GM18909 (cell line): ENCODE data around the gene LMO3.

Experiments
- ATAC-seq: cut with Tn5 transposase; IDR thresholded peaks from one replicate; pipeline ENCODE4 v1.9.1; 2021; ENCODE audit warnings: mild to moderate bottlenecking; ENCODE audit not compliant: unreplicated experiment, poor library complexity

The LMO3 gene

DNA sequence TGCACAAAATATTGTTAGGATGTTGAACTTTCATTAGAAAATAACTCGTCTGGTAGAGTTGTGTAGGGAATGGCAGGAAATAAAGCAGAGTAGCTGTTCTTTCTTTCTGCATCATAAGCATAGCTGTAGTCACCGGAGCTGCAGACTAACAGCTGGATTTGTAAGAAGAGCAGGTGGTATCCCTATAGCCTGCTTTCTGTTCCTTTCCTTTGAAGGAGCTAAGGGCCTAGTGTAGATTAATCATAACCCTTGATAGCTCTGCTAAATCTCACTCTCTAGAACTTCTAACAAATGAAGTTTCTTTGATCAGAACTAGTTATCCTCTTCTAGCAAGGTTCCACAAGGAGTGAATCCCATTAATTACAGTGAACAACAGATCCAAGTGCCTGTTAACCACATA lies 3.5 kb downstream of the LMO3 start:
- ATAC-seq = no peak

DNA sequence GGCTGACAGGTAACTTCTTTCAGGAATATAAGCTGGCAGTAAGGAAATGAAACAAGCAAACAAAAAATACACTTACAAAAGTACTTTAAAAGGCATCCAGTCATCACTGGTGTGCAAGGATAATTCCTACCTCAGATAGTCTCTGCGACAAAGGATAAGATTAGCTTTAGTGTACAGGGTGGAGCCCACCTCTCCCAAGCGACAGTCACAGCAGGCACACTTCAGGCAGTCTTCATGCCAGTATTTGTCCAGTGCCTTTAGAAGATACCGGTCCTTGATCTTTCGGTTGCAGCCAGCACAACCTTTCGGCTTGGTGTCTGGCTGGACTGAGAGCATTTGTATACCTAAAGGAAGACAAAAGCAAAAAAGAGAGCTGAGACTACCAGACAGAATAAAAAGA lies 5.4 kb downstream of the LMO3 start:
- ATAC-seq = no peak

DNA sequence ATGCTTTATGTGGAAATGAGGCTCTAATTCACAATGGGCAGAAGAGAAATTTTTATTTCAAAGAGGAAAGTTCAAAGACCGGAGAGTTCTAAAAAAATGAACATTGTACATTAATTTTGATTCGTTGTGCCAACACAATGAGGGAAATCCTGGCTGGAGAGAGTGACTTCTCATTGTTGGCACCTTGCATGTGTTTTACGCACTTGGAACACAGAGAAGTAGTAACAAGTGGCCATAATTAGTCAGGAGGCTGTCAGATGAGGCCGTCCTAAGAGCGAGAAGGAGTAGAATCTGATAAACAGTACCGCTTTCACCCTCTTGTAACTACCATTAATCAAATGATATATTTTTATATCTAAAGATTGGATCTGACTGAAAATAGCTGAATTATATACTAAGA lies 6.9 kb downstream of the LMO3 start:
- no peak for ATAC-seq

DNA sequence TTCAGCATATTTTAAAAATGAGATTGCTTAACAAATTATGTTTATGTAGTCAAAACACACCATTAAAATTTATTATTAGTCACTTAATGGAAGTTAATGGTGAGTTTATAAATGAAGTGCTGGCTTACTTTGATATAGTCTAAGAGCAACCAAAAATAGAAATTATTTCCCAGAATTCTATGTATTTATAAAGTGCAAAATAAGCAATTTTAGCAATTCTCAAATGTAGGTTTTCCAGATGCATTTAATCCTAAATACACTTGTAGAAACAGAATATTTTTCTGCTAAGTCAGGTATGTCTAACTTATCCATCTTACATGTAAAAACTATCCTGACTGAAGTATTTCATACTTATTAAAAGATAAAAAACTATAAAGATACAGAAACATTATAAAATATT lies 11.2 kb downstream of the LMO3 start:
- no peak for ATAC-seq

DNA sequence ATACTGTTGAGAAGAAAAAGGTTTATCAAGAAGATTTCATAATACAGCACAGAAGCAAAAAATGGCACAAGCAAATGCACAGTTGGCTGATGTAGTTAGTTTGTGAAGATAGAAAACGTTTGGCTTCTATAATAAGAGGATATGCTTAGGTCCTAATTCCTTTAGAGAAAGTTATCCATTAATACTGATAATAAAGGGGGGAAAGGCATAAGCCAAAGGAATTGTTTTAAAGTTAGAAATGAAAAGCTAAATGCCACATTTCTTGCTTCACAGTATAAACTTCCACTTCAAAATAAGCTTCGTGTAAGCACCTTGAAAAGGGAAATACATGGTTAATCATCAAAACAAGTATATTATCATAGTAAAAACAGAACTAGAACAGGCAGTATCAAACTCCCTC lies 12.4 kb downstream of the LMO3 start:
- no peak for ATAC-seq

DNA sequence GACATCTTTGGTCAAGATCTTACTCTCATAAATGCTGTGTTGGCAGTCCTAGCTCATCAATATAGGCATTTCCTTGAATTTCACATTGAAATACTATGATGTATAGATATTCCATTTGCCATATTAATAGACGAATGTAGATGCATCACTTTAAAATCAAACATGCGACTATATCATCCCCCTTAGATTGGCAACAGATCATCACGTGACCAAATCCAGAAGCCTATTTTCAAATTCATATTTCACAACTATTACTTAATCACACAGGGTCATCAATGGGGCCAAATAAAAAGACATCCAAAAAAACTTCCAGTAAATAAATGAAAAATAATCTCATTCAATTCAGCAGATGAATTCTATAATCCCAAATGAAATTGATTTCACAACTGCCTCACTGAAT lies 15.3 kb downstream of the LMO3 start:
- ATAC-seq = no peak

DNA sequence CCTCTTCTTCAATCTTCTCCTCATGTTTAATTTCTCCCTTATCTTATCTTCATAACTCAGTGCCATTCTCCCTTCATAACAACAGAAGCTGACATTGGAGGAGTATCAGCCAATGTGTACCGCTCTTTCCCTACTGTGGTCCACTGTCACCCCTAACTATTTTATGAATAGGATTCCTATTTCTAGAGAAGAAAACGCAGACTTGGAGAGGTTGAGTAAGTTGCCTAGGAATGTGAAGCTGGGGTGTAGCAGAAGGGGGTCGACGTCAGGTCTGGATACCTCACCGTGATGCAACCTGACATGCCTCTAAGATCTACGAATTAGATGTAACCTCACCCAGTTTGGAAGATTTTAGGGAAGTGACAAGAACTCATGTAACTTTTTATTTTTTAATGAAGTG lies 17.1 kb downstream of the LMO3 start:
- ATAC-seq = no peak

DNA sequence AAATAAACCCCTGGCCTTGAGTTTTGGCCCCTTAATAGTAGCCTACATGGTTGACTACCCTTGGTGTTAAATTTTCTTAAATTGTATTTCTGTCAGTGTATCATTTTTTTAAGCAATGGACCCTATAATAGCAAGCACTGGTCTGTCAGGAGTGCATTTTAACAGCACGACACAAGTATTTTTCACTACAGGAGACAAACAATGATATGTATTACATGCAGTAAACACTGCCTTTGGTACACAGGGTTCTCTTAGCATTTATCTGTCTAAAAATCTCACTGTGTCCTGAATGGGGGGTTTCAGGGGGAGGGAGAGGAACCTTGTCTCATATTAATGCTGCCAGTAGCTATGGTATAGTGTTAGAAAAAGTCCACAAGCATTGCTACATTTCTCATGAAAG lies 18.4 kb downstream of the LMO3 start:
- ATAC-seq = no peak

DNA sequence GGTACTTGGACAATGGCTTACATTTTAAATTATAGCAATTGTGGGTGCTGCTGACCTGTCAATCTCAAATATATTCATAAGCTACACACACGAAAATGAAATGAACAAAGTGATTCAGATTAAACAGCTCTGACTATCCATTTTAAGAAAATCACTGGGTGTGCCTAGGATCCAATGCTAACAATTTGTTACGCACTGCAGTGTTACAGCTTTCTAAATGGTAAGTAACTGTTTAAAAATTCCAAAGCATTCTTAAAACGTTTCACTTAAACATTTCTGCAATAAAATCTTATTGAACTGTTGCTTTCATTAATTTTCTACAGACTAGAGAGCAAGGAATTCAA lies 18.9 kb downstream of the LMO3 start:
- ATAC-seq = no peak

DNA sequence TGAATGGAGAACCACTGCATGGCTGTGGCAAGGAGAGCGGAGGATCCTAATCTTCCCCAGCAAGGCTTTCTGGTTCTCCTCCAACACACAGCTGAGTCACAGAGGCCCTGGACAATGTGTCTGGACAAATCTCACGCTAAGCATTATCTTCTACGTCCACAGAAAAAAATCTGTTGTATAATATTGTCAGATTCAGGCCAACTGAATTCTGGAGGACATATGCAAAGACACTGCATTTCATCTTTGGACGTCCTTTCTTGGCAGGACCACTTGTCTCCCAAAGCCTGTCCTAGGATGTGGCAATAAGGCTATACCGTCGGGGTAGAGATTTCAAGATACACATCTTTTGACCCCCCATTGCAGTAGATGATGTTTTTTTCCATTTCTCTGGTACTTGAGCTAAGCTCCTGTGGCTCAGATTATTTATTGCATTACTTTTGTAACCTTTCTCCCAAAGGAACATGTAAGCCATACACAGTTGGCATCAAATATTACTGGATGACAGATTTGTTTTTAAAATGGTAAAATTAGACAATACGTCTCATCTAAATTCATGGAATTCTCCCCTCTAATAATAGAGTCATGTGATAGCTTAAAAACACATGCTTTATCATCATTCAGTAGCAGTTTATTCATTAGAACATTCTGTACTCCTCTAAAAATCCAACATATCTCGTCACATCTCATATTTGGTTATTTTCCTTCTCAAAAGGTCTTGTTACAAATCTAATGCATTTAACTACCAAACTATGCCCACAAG lies 19.4 kb downstream of the LMO3 start:
- ATAC-seq = no peak

DNA sequence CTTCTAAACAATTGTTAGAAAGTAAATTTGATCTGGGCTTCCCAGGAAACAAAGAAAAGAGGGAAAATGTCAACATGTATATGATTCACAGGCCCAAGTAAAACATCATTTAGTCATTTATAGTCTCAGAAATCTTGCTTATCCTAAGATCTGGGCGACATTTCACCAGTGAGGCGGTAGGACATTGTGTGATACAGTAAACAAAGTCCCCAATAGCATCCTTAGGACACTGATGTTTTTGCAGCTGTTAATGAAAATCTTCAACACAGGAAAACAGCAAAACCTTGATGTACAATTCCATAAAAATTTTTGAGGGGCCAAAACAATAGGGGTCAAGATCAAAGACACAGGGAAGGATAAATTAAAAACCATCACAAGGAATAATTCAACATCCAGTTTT lies 20.2 kb downstream of the LMO3 start:
- ATAC-seq = no peak

DNA sequence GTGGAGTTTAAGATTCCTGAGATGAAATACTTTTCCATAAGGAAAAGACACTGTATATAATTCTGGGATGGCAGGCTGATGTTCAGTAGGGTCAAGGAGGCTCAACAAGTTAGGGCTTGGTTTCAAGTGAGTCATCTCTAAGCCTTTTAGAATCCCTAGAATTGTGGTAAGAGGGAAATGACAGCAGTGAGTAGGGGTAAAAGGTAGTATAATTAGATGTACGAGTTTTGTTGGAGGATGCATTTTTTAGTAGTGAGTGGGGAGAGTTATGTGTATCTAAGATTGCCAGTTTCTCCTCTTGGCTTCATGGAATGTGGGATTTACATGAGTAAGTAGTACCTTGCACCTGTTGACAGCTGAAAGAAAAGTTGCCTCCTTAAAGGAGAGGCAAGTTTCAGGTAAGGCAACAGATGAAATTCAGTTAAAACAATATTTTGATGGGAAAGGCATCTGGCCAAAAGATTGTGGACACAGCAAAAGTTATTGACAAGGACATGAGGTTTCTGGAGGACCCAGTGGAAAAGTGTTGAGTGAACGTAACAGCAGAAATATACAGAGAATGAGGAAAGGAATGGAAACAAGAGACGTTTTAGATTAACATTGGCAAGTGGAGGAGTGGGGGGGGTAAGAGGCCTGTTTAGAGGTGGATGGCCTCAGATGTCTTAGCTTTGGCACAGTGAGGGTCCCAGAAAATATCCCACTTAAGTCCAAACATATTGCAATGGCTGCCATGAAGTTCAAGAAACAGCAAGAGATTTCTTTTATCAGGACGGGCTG lies 21.8 kb downstream of the LMO3 start:
- ATAC-seq = no peak

DNA sequence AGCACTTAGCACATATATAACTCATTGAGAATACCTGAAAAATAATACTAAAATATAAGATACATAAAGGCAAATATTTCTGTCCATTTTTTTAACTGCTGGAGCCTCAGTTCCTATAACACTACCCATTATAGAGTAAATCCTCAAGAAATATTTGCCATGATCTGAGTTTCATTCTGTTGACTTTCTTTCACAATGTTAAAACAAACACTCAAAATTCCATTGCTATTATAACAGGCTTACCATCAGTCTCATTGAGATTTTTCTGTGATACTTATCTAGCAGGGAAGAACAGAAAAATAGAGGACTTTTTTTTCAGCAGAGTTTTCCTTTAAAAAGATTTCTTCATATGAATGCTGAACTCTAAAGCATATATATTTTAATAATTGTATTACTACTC lies 24.5 kb downstream of the LMO3 start:
- no peak for ATAC-seq

DNA sequence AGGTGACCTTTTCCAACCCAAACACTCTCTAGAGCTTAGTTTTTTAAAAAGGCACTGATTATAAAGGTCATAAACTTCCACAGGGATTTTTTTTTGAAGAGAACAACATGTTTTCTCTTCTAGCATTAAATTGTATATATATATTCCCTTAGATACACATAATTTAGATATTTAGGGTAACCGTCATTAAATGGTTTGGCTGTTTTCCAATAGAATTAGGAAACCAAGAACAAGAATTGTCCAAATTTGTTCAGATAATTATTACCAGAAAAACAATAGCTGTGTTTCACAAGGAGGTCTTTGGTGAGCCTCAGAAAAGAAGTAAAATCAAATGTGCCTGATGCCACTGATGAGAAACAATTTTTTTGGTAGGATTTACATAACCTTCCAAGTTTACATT lies 26.9 kb downstream of the LMO3 start:
- ATAC-seq = no peak

DNA sequence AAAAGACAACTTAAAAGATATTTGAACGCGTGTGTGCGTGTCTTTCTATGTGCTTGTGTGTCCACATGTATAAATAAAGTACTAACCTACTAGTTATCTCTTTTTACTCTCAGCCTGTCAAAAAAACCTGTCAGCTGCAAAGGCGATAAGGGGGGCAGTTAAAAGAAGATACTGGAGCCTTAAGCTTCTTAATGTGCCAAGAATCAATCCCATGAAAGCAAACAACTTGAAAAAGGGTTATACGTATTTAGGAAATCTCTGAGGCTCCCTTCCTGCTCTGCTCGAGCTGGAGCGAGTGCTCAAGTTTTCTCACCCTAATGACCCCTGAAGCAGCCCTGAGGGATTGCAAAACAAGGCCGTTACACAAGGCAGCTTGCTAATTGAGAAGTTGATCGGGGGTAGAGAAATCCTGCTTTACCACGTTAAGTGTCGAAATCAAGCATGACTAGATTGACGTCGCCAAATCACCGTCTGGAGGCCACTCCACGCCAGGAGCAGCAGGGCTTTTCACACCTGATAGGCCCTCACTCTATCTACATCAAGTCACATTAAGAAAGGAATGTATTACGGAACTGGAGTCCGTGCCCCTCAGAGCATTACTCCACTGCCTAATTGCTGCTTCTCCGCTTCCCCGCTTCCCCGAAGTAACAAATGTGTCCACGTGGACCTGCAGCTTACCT lies 32.4 kb downstream of the LMO3 start:
- no peak for ATAC-seq

DNA sequence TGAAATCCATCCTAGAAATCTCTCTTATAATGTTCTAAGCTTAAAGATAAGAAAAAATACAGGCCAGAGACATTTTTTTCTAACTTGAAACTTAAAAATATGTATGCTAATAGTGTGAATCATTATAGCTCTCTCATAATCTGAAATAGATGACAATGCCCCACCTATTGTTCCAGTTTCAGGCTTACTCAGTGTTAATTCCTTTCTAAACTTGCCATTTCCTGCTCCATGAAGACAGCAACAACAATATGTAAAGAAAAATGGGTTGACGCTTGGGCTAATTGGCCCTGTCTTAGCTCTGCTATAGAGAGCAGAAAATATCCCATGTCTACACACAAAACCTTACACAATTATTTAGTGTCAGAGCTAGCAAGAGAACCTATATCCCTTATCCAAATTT lies 37.1 kb downstream of the LMO3 start:
- ATAC-seq = no peak

DNA sequence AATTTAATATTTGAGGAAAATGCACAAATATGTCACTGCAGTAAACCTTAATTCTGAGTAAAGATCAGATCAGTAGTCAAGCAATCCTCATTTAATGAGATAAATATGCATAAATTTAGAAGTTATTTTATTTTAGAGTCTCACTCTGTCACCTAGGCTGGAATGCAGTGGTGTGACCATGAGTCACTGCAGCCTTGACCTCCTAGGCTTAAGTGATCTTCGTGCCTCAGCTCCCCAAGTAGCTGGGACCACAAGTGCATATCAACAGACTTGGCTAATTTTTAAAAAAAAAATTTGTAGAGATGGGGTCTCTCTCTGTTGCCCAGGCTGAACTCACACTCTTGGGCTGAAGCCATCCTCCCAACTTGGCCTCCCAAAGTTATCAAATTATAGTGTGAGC lies 41.3 kb downstream of the LMO3 start:
- no peak for ATAC-seq

DNA sequence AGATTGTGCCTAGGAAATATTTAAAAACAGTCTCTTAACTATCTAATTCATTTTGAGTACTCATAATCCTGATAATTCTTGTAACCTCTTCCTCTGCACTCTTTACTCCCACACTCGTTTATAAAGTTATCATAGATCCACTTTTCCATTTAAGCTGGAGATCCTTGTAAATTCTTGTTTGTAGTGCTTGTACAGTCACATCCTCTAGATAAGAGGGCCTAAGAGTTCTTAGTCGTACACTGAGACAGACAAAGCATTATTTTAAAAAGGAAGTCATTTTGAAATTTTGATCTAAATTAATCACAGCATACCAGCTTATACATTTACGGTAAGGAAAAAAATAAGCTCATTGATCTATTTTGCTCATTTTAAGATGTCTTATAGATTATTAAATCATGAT lies 42.5 kb downstream of the LMO3 start:
- ATAC-seq = no peak

DNA sequence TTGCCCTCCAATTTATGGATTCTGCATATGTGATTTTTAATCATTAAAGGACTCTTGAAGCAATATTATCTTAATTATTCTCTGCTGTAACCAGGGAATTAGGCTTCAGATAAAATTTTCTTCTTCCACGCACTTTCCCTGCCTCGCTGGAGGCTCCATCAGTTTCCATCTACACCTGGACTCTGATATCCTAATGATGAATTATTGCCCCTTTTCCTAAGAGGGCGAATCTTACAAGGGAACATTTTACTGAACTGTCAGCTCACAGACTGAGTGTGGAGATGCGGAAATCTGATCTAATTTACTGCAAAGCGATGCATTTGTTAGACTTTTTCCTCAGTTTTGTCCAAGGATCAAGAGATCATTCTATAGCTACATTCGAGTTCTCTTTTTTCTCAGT lies 43.0 kb downstream of the LMO3 start:
- ATAC-seq = no peak

DNA sequence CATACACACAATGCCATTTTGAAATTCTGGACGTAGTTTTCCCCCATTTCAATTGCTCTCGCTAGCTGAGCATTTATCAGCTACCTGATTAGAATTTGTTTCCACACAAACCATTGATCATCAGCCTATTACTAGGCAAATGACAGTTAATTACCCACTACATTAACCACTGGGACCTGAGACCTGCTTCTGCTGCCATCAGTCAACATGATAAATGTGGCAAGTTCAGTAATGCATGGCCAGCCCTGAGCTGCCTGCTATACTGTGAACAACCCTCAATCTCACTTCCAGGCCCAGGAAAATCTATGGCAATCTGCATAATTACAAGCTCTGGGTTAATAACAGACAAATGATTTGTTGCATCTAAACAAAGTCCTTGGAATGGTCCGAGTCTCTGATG lies 43.5 kb downstream of the LMO3 start:
- ATAC-seq = no peak

DNA sequence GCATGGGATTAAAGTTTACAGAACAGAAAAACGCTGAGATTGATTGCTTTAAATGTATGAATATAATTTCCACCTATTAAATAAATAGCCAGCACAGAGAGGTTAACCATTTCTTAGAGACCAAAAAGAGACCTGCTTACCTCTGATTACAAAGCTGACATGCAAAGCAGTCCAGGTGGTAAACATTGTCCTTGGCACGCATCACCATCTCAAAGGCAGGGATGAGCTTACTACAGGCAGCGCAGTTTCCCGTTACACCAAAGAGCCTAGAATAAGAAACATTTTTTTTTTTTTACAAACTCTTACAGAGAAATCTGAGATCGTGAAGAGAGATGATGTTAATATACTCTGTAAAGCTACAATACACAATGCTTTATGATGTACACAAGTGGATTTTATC lies 45.7 kb downstream of the LMO3 start:
- ATAC-seq = no peak

DNA sequence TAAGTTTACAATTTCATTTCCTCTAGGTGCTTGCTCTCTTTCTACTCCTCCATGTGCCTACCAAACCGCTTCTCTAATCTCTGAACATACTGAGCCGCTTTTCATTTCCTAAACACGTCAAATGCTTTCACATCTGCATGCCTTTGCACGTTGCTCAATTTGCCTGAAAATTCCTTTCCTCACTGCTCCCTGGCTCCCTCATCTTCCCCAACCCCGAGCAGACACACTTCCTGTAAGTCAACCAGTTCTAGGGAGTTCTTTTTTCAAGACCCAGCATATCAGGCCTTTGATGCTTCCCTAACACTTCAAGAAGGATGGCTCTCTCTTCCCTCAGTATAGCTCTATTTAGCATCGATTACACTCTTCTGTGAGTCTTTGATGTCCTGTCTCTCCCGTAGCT lies 50.3 kb downstream of the LMO3 start:
- no peak for ATAC-seq
